Heart left ventricle (tissue), 16 donors: ENCODE measurements around the gene TRIM5. TPM values are rescaled to one million over a fixed set of nuclear protein-coding genes. Genes with fewer than 3 reads are reported as not detected.
A peak's percentile ranks its signal among the peaks of the same experiment; 100 is the strongest.

Experiments
- ATAC-seq, 4 donors: fragments of 200-7000 bp; cut with Tn5 transposase; one replicate each; pipeline ENCODE4 v1.9.1; 2020 to 2022; ENCODE audit warnings: moderate library complexity in 4 of 4, mild to moderate bottlenecking in 3 of 4, moderate number of reproducible peaks in 1 of 4
- DNase-seq, 5 donors: peaks; one replicate each; pipeline ENCODE4 v3.0.0-alpha.2; 2020
- H3K27ac ChIP-seq, 12 donors: fragments of 200-600 bp; sonication (generic) in 4 of 12; one replicate each; pipeline versions ENCODE4 v1.5.0 to v1.8.0; 2016 to 2022; ENCODE audit warnings: mild to moderate bottlenecking in 2 of 12
- H3K27me3 ChIP-seq, 9 donors: fragments of 200-600 bp; sonication (generic) in 2 of 9; one replicate each; pipeline versions ENCODE4 v1.5.1 to v1.8.0; 2016 to 2022; ENCODE audit warnings: mild to moderate bottlenecking in 3 of 9
- H3K36me3 ChIP-seq, 9 donors: fragments of 200-600 bp; sonication (generic) in 2 of 9; one replicate each; pipeline versions ENCODE4 v1.5.0 to v1.8.0; 2018 to 2022; ENCODE audit warnings: mild to moderate bottlenecking in 2 of 9
- H3K4me1 ChIP-seq, 12 donors: fragments of 200-600 bp; sonication (generic) in 4 of 12; one replicate each; pipeline versions ENCODE4 v1.5.0 to v1.8.0; 2016 to 2022; ENCODE audit warnings: mild to moderate bottlenecking in 3 of 12
- H3K4me3 ChIP-seq, 12 donors: fragments of 200-600 bp; sonication (generic) in 4 of 12; one replicate each; pipeline versions ENCODE4 v1.5.0 to v1.8.0; 2017 to 2022; ENCODE audit warnings: mild to moderate bottlenecking in 9 of 12, moderate library complexity in 4 of 12
- H3K9me3 ChIP-seq, 12 donors: fragments of 200-600 bp; sonication (generic) in 4 of 12; one replicate each; pipeline versions ENCODE4 v1.5.0 to v1.8.0; 2016 to 2022; ENCODE audit warnings: mild to moderate bottlenecking in 1 of 12
- POLR2A ChIP-seq, 2 donors: fragments of 450-650 bp; IDR thresholded peaks; one replicate each; pipeline ENCODE4 v1.6.1; 2017; ENCODE audit warnings: antibody characterized with exemption in 2 of 2, mild to moderate bottlenecking in 2 of 2, moderate library complexity in 2 of 2
- WGBS, 4 donors: extraction: QIAGEN DNeasy Blood & Tissue Kit in 2 of 4; methylation state at CpG; one replicate each; pipeline versions ENCODE4 v1.1.5 to v1.1.7; 2013 to 2018; 5-methylcytosine and 5-hydroxymethylcytosine counted together
- intact Hi-C, 10 donors: fragments of 100-400 bp; cut with DNase I; formaldehyde crosslinking; loops; one replicate each; pipeline versions ENCODE4 v1.11.1 to v1.14.2; 2022
- polyA plus RNA-seq, 2 donors: library from polyadenylated mRNA; stranded (reverse); fragments of 200-250 nt; gene quantifications; one replicate each; pipeline ENCODE4 v1.2.3, GENCODE V29; 2013
- total RNA-seq, 9 donors: library from RNA; depleted of rRNA in 2 of 9; stranded (reverse); fragments of >200 nt in 2 of 9; fragmentation: NEBNext Ultra II Directional in 3 of 9; extraction: Animal tissue kit (Norgen Biotek cat#: 25700) in 3 of 9; gene quantifications; one replicate each; pipeline versions ENCODE4 v1.1.0 to v1.2.4, GENCODE V29; 2016 to 2023
- TF ChIP-seq, protein P1 (sequence below), 12 donors: fragments of 200-600 bp; sonication (generic) in 4 of 12; IDR thresholded peaks; one replicate each; pipeline versions ENCODE4 v1.5.0 to v1.8.0; 2018 to 2022; ENCODE audit warnings: antibody characterized with exemption in 12 of 12, mild to moderate bottlenecking in 5 of 12
- donor health status: ischemic (EF 13 %, LVEDD 7.1; RV severe dilation, severe dysfunction).
- donor health status: healthy with polysubstance abuse.
- donor health status: DM: no; HTN: yes; CAD: no.
- donor health status: DM: no; HTN: no; CAD: no.
- donor health status: ischemic (EF 25% LVEDD 6.9; RV normal size, moderate dysfunction).
- donor health status: ischemic (EF 25% LVEDD 5.7; RV mildly dilated, moderate dysfunction).
- donor health status: healthy.
- donor health status: DM: yes; HTN: yes; CAD: no.
- donor health status: ischemic (EF 35%, LVEDD 5.7; RV mildly dilated, moderate dysfunction).
- donor health status: nonischemic (EF 11% LVEDD 7.7; RV severe dilation, severe dysfunction).
- donor health status: DM: yes; HTN: yes; CAD: no.
- donor health status: PGD.
- donor health status: ischemic (EF 29% LVEDD 5.4; RV normal size, mild dysfunction).
- donor health status: nonischemic (EF 23%, LVEDD 6.1; RV moderate dilation, normal function).

The TRIM5 gene
- total and polyA plus RNA-seq, 11 donors = 4.7 to 15.9 (median 8.2) TPM

DNA sequence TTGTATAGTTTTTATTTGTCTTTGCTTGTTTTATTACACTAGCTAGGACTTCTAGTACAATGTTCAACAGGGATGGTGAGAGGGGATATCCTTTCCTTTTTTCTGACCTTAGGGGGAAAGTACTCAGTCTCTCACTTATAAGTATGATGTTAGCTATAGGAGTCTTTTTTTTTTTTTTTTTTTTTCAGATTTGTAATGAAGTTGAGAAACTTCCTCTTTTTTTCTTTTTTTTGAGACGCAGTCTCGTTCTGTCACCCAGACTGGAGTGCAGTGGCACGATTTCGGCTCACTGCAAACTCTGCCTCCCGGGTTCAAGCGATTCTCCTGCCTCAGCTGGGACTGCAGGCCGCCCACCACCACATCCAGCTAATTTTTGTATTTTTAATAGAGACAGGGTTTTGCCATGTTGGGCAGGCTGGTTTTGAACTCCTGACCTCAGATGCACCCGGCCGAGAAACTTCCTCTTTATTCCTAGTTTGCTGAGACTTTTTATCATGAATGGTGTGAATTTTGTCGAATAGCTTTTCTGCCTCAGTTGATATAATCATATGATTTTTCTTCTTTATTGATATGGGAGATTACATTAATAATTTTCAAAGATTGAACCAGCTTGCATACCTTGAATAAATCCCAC lies 15.7 kb upstream of the TRIM5 start:
- DNase-seq = no peak
- no peak for TF ChIP-seq POLR2A (IDR thresholded peaks at IDR 0.05)
- TF ChIP-seq, protein P1, sequence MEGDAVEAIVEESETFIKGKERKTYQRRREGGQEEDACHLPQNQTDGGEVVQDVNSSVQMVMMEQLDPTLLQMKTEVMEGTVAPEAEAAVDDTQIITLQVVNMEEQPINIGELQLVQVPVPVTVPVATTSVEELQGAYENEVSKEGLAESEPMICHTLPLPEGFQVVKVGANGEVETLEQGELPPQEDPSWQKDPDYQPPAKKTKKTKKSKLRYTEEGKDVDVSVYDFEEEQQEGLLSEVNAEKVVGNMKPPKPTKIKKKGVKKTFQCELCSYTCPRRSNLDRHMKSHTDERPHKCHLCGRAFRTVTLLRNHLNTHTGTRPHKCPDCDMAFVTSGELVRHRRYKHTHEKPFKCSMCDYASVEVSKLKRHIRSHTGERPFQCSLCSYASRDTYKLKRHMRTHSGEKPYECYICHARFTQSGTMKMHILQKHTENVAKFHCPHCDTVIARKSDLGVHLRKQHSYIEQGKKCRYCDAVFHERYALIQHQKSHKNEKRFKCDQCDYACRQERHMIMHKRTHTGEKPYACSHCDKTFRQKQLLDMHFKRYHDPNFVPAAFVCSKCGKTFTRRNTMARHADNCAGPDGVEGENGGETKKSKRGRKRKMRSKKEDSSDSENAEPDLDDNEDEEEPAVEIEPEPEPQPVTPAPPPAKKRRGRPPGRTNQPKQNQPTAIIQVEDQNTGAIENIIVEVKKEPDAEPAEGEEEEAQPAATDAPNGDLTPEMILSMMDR (IDR thresholded peaks at IDR 0.05) = no peak
- peaks cover 0 to 94% (median 67%) of the 10 kb centered on the region in 9 donors for H3K36me3 ChIP-seq
- peaks cover 0 to 10% (median under 1%) of the 10 kb centered on the region in 12 donors for H3K4me1 ChIP-seq
- intact Hi-C loops = loop anchor here in 1 of 10 donors (10.0 kb wide), 1 partner anchor 106 kb away; the partner anchor contains the start of gene TRIM6
- peak overlapping the region in 1 of 12 donors; percentile 51 for H3K27ac ChIP-seq
- H3K4me3 ChIP-seq = peak overlapping the region in 1 of 12 donors; percentile 32
- no peaks in the 10 kb centered on the region for H3K9me3 ChIP-seq
- H3K27me3 ChIP-seq = no peaks in the 10 kb centered on the region
- WGBS, 4 donors = 81 to 87% (median 84%) methylated on average over 10 of the region's 10 CpGs
- ATAC-seq = no peak

DNA sequence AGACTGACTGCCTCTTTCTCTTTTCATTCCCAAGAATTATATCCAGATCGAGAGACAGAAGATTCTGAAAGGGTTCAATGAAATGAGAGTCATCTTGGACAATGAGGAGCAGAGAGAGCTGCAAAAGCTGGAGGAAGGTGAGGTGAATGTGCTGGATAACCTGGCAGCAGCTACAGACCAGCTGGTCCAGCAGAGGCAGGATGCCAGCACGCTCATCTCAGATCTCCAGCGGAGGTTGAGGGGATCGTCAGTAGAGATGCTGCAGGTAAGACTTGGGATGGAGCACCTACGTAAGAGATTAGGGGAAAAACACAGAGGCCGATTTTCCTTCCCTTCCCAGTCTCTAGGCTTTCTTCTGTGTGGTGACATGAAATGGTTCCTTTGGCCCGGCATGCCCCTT lies 13.4 kb upstream of the TRIM5 start:
- H3K4me3 ChIP-seq = no peak overlapping the region
- peaks cover 0 to 28% (median 4%) of the 10 kb centered on the region in 12 donors for H3K4me1 ChIP-seq
- no peaks in the 10 kb centered on the region for H3K9me3 ChIP-seq
- H3K27ac ChIP-seq = no peak overlapping the region
- intact Hi-C loops = loop anchor here in 1 of 10 donors (10.0 kb wide), 1 partner anchor 73 kb away; the partner anchor contains the start of gene TRIM34
- WGBS, 4 donors = 91 to 95% (median 93%) methylated on average over 7 of the region's 7 CpGs
- no peak for TF ChIP-seq POLR2A (IDR thresholded peaks at IDR 0.05)
- TF ChIP-seq, protein P1 (IDR thresholded peaks at IDR 0.05) = no peak
- peaks cover 0 to 90% (median 52%) of the 10 kb centered on the region in 9 donors for H3K36me3 ChIP-seq
- no peak for ATAC-seq
- no peaks in the 10 kb centered on the region for H3K27me3 ChIP-seq
- DNase-seq = no peak

DNA sequence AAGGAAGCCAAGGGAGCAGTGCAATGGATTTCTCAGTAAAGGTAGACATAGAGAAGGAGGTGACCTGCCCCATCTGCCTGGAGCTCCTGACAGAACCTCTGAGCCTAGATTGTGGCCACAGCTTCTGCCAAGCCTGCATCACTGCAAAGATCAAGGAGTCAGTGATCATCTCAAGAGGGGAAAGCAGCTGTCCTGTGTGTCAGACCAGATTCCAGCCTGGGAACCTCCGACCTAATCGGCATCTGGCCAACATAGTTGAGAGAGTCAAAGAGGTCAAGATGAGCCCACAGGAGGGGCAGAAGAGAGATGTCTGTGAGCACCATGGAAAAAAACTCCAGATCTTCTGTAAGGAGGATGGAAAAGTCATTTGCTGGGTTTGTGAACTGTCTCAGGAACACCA lies 11.3 kb upstream of the TRIM5 start:
- H3K9me3 ChIP-seq = no peaks in the 10 kb centered on the region
- H3K4me1 ChIP-seq = peaks cover 0 to 42% (median 8%) of the 10 kb centered on the region in 12 donors
- no peak overlapping the region for H3K27ac ChIP-seq
- no peaks in the 10 kb centered on the region for H3K27me3 ChIP-seq
- WGBS, 4 donors = 31 to 53% (median 38%) methylated on average over 2 of the region's 2 CpGs
- no peak overlapping the region for H3K4me3 ChIP-seq
- peaks cover 0 to 75% (median 36%) of the 10 kb centered on the region in 9 donors for H3K36me3 ChIP-seq
- TF ChIP-seq POLR2A (IDR thresholded peaks at IDR 0.05) = no peak
- TF ChIP-seq, protein P1 (IDR thresholded peaks at IDR 0.05) = no peak
- DNase-seq = no peak
- intact Hi-C loops = loop anchor here in 1 of 10 donors (10.0 kb wide), 1 partner anchor 71 kb away; the partner anchor contains the start of gene TRIM34
- ATAC-seq = no peak

DNA sequence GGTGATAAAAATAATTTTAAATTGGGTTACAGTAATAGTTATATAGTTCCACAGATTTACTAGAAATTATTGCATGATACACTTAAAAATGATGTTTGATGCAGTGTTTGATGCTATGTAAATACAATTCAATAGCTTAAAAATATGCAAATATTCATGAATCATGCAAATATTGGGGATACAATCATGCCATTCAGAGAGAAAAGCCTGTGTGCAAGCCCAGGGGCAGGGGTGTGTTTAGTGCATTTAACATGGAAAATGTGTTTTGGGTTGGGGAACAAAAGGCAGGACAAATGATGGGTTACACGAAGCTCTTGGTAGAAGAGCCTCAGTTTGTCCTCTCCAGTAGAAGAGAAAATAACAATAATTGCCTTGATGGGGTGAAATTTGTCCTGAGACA lies 10.7 kb upstream of the TRIM5 start:
- DNase-seq (no peak), ATAC-seq (no peak)
- WGBS, 4 donors = 73 to 85% (median 78%) methylated on average over 1 of the region's 1 CpG
- TF ChIP-seq, protein P1 (IDR thresholded peaks at IDR 0.05) = no peak
- no peak for TF ChIP-seq POLR2A (IDR thresholded peaks at IDR 0.05)
- peaks cover 0 to 42% (median 8%) of the 10 kb centered on the region in 12 donors for H3K4me1 ChIP-seq
- intact Hi-C loops = loop anchor here in 1 of 10 donors (10.0 kb wide), 1 partner anchor 71 kb away; the partner anchor contains the start of gene TRIM34
- no peak overlapping the region for H3K4me3 ChIP-seq
- no peak overlapping the region for H3K27ac ChIP-seq
- H3K27me3 ChIP-seq = no peaks in the 10 kb centered on the region
- peaks cover 0 to 68% (median 33%) of the 10 kb centered on the region in 9 donors for H3K36me3 ChIP-seq
- no peaks in the 10 kb centered on the region for H3K9me3 ChIP-seq
